Measurements from ENCODE around the gene TTLL9.

TTLL9 gene

DNA sequence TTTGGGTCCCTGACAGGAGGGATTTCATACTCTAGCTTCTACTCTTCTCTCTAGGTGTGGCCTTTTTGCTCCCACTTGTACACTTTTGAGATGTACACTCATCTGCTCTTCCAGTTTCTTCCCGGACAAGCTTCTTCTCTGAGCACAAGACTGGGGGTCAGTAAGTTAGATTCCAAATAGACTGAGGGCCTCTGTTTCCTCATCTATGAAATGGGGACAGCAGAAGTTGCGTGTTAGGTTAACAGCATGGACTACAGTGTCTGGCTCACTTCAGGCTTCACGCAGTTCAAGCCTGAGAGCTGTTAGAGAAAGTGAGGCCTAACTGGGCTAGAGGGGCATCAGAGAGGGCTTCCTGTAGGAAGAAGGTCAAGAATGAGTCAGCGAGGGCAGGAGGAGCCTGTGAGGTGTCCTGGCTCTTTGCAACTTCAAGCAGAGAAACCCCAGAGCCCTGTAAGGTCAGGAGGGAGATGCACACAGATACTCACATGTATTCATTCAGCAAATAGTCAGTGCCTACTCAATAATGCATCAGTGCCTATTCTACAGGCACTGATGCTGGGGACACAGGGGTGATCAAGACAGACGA, 118.1 kb downstream of the TTLL9 start:
- no peak for DNase-seq

DNA sequence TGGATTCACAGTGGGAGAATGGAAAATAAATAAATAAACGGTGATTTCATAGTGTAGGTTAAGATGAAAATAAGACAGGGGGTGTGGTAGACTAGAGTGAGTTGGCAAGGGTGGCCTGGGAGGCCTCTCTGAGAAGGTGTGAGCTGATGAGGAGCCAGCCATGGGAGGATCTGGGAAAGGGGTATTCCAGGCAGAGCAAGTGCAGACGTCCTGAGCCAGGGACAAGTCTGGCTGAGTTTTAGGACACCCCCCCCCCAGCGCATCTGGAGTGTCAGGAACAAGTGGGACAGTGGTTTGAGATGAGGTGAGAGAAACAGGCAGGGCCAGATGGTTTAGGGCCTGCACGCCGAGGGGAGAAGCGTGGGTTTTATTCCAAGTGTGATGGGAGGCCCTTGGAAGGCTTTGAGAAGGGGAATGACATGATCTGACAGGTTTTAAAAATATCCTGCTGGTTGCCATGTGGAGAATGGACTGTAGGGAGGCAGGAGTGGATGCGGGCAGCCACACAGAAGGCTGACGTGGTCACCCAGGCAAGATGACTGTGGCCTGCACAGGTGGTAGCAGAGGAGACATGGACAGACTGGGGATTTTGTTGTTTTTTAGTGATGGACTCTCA, 118.7 kb downstream of the TTLL9 start:
- DNase-seq: no peak

DNA sequence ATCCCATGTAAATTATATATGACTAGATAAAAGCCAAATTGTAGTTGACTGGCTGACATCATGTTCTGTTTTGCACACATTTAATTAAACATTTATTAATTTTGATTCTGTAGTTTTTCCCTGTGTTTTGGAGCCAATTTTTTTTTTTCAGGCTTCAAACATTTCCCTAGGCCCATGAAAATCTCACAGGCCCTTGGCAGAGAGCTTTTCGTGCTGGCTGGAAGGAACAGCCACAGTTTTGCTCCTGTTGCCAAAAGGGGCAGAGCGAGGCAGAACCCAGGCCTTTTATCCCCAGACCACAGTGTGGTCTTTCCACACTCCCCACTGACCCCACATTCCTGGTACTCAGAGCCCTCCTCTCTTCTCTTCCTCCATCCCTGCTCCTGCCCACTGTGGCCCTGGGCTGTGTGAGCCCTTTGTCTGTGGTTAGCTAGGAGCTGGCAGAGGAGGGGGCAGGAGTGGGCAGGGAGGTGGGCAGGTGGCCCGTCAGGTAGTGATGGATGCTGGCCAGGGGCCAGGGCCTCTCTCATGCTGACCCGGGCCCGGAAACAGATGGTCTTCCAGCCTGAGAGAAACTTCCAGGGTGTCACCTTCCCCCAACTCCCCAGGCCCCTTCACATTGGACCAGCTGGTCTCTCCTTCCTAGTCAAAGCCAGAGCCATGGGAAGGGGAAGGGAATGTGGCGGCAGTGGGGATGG, 120.4 kb downstream of the TTLL9 start:
- DNase-seq: no peak

DNA sequence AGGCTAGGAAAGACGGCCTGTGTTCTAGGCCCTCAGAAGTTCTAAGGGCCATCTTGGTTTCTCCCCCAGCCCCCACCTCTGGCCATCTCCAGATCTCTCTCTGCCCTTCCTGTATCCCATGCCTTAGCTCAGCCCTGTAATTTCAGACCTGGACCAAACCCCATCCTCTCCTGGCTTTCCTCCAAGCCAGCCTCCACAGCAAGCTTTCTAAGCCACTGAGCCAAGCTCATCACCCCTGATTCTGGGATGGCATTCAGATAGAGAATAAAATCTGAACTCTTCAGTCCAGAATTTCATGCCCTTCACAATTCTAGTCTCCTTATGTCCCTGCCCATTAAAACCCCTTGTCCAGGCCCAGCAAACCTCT, 120.9 kb downstream of the TTLL9 start:
- DNase-seq: no peak

DNA sequence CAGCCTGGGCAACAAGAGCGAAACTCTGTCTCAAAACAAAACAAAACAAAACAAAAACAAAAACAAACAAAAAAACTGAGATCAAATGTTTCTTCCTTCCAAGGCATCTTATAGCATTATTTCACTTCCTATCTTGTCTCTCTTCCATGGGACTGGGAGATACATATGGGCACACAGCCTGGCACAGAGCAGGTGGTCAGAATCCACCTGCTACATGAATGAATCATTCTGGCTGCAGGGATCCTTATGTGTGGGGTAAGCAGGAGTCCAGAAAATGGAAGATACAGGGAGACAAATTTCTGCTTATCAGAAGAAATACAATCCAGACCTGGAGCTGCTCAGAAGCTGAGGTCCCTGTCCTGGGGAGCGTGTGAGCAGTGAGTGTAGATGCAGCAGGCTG, 121.7 kb downstream of the TTLL9 start:
- no peak for DNase-seq
